Measurements from ENCODE around the gene HCAR1. TPM values are rescaled to one million over a fixed set of nuclear protein-coding genes. Genes with fewer than 3 reads are reported as not detected.

HCAR1 gene
- total RNA-seq, 2 donors from 2014 or later = 0.11 TPM; not detected in 1

DNA sequence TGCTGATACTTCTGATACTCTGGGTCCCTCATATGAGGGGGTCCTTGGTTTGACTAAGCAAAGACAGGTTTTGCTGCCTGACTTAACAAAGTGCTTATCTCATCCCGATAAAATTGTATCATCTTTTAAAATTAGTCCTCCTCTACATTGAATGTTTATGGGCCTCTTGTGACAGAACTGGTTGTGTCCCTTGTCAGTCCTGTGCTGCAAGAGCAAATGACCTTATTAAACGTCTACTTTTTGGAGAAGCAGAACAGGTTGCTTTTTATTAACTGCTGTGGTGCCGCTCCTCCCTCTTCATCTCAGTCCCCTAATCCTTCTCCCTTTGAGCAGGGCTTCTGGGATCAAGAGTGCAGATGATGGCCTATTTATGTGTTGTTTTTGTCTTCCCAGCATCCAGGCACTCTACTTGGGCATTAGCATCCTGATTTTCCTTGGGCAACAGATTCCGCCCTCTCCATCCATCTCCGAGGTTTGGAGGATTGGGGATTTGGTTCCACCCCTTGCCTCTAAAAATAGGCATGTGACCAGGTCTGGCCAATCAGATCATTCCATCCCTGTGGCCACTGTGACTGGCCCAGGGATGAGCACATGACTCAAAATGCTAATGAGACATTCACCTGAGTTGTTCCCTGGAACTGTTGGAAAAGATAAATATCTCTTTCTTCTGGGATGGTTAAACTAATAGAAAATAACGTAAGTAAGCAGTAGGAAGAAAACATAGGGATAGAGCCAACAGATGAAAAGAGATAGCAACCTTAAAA lies 19.1 kb upstream of the HCAR1 start:
- no peak for DNase-seq
- H3K4me3 ChIP-seq = no peak overlapping the region
- no peaks in the 10 kb centered on the region for H3K36me3 ChIP-seq
- H3K9me3 ChIP-seq = no peaks in the 10 kb centered on the region
- H3K9ac ChIP-seq (ENCODE audit: low read depth in 2 of 2, low read length in 2 of 2) = no peak overlapping the region
- intact Hi-C loops (cut with DNase I) = loop anchor here (5.0 kb wide), 1 partner anchor 112 kb away; no protein-coding TSS in a partner anchor
- no peak overlapping the region for H3K27ac ChIP-seq
- no peaks in the 10 kb centered on the region for H3K27me3 ChIP-seq
- peaks cover 4% of the 10 kb centered on the region for H3K4me1 ChIP-seq
- TF ChIP-seq, protein P1, sequence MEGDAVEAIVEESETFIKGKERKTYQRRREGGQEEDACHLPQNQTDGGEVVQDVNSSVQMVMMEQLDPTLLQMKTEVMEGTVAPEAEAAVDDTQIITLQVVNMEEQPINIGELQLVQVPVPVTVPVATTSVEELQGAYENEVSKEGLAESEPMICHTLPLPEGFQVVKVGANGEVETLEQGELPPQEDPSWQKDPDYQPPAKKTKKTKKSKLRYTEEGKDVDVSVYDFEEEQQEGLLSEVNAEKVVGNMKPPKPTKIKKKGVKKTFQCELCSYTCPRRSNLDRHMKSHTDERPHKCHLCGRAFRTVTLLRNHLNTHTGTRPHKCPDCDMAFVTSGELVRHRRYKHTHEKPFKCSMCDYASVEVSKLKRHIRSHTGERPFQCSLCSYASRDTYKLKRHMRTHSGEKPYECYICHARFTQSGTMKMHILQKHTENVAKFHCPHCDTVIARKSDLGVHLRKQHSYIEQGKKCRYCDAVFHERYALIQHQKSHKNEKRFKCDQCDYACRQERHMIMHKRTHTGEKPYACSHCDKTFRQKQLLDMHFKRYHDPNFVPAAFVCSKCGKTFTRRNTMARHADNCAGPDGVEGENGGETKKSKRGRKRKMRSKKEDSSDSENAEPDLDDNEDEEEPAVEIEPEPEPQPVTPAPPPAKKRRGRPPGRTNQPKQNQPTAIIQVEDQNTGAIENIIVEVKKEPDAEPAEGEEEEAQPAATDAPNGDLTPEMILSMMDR (IDR thresholded peaks at IDR 0.05) = no peak

DNA sequence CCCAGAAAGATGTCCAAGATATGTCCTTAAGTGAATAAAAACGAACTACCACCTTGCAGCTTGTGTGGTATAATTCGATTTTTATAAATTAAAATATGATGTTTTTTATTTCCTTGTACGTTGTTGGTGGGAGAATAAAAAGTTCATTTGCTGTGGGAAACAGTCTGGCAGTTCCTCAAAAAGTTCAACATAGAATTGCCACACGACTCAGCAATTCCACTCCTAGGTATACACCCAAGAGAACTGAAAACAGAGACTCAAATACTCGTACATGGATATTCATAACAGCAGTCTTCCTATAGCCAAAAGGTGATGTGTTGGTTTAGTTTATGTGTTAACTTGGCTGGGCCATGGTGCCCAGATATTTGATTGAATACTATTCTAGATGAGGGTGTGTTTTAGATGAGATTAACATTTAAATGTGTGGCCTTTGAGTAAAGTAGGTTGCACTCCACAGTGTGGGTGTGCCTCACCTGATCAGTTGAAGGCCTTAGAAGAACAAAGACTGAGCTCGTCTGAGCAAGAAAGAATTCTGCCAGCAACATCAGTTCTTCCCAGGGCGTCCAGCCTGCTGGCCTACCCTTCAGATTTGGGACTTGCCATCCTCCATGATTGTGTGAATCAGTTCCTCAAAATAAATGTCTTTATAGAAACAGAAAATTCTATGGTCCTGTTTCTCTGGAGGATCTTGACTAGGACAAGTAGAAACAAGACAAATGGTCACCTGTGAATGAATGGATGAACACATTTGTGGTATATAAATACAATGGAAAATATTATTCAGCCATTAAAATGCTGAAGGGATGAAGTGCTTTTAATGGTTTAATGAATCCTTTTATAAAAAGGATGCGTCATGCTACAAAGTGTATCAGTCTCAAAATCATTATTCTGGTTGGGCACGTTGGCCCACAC lies 16.8 kb upstream of the HCAR1 start:
- Histone ChIP-seq H3K4me1 (no peaks in the 10 kb centered on the region), H3K4me3 (no peak overlapping the region), H3K36me3 (no peaks in the 10 kb centered on the region), H3K27ac (no peak overlapping the region), H3K27me3 (no peaks in the 10 kb centered on the region), H3K9me3 (no peaks in the 10 kb centered on the region), H3K9ac (ENCODE audit: low read depth in 2 of 2, low read length in 2 of 2) (no peak overlapping the region)
- intact Hi-C loops (cut with DNase I) = no loop called here
- TF ChIP-seq, protein P1 (IDR thresholded peaks at IDR 0.05) = no peak
- no peak for DNase-seq

DNA sequence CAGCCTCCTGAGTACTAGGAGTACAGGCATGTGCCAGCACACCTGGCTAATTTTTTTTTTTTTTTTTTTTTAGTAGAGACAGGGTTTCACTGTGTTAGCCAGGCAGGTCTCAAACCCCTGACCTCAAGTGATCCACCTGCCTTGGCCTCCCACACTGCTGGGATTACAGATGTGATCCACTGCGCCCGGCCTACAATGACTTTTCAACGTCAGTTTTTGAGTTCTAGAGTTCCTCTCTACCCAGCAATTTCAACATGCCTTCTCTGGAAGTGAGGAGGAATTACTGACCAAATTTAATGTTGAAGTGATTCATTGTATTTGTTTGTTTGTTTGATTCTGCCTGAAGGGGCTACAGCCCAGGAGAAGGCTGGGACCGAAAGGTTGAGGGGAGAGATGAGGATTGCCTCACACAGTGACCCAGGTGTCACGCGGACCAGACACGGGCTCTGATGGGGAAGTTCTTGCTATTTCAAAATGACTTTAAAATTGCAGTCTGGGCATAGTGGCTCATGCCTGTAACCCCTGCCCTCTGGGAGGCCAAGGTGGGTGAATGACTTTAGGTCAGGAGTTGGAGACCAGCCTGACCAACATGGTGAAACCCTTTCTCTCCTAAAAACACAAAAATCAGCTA lies 13.4 kb upstream of the HCAR1 start:
- H3K27ac ChIP-seq = no peak overlapping the region
- H3K27me3 ChIP-seq = no peaks in the 10 kb centered on the region
- no peak overlapping the region for H3K4me3 ChIP-seq
- H3K9ac ChIP-seq (ENCODE audit: low read depth in 2 of 2, low read length in 2 of 2) = no peak overlapping the region
- H3K36me3 ChIP-seq = no peaks in the 10 kb centered on the region
- intact Hi-C loops (cut with DNase I) = no loop called here
- DNase-seq = no peak
- H3K4me1 ChIP-seq = no peaks in the 10 kb centered on the region
- H3K9me3 ChIP-seq = no peaks in the 10 kb centered on the region
- TF ChIP-seq, protein P1 (IDR thresholded peaks at IDR 0.05) = no peak

DNA sequence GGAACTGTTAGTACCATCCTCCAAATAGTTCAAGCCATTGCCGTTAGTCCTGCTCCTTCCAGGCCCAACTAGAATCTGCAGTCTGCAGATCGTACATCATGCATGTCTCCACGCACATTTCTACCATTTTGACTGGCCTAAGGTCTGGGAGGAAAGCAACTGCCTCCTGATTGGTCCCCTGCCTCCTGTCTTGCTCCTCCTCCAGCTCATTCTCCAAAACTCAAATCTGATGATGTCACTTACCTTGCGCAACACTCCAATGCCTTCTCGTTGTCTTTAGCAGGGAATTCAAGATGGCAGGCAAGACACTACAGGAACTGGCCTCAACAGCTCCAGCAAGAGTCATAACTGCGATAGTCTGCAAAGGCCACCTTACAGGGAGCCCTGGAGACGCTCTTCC lies 9.7 kb upstream of the HCAR1 start:
- DNase-seq = no peak
- Histone ChIP-seq H3K4me3 (no peak overlapping the region), H3K36me3 (no peaks in the 10 kb centered on the region), H3K9ac (ENCODE audit: low read depth in 2 of 2, low read length in 2 of 2) (no peak overlapping the region), H3K4me1 (no peaks in the 10 kb centered on the region), H3K27me3 (no peaks in the 10 kb centered on the region), H3K9me3 (no peaks in the 10 kb centered on the region), H3K27ac (no peak overlapping the region)
- intact Hi-C loops (cut with DNase I) = no loop called here
- TF ChIP-seq, protein P1 (IDR thresholded peaks at IDR 0.05) = no peak

DNA sequence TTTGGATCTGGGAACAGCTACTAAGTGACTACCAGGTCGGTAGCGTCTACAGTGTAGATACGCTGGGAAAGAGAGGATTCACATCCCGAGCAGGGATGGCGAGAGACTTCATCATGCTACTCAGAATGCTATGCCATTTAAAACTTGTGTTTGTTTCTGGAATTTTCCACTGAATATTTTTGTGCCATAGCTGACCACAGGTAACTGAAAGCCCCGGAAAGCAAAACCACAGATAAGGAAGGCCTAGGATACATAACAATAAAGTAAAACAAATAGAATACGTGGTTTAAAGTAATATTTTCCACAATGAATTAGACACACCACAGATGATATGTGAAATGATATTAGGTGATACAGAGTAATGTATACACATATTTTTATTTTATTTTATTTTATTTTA lies 7.9 kb upstream of the HCAR1 start:
- TF ChIP-seq, protein P1 (IDR thresholded peaks at IDR 0.05) = no peak
- Histone ChIP-seq H3K27ac (no peak overlapping the region), H3K9me3 (no peaks in the 10 kb centered on the region), H3K27me3 (no peaks in the 10 kb centered on the region), H3K9ac (ENCODE audit: low read depth in 2 of 2, low read length in 2 of 2) (no peak overlapping the region), H3K4me1 (no peaks in the 10 kb centered on the region), H3K36me3 (no peaks in the 10 kb centered on the region), H3K4me3 (no peak overlapping the region)
- intact Hi-C loops (cut with DNase I) = no loop called here
- no peak for DNase-seq
